Gastrocnemius medialis (tissue), 4 donors: ENCODE results near the gene ATM.

Source experiments
- CTCF ChIP-seq, 5 experiments: fragments of 450-650 bp in 3 of 5; fragments of 200-600 bp in 2 of 5; sonication (generic) in 2 of 5; IDR thresholded peaks in 4 of 5; conservative IDR thresholded peaks in 1 of 5; 1 replicate in 4 of 5; 2 replicates in 1 of 5; pipeline ENCODE4 v1.5.1; 2016 to 2019; ENCODE audit warnings: antibody characterized with exemption in 5 of 5, mild to moderate bottlenecking in 3 of 5, moderate library complexity in 3 of 5
- POLR2A ChIP-seq, 2 donors: fragments of 450-650 bp; IDR thresholded peaks; one replicate each; pipeline ENCODE4 v1.6.1; 2017; ENCODE audit warnings: antibody characterized with exemption in 2 of 2, mild to moderate bottlenecking in 2 of 2, moderate library complexity in 2 of 2

GRCh38 chr11:108221911-108222573 is 825 bp upstream of the ATM start:
- TF ChIP-seq CTCF (IDR thresholded peaks at IDR 0.05 in 4 of 5, conservative IDR thresholded peaks at IDR 0.05 in 1 of 5): no peak
- no peak for TF ChIP-seq POLR2A (IDR thresholded peaks at IDR 0.05)
